Panc1 (cell line): ENCODE results near the gene NEIL3. TPM values are rescaled to one million over a fixed set of nuclear protein-coding genes. Genes with fewer than 3 reads are reported as not detected.

ENCODE experiments used
- ATAC-seq: fragments of 200-7000 bp; cut with Tn5 transposase; 2 replicates; pipeline ENCODE4 v1.9.1; 2020; ENCODE audit warnings: mild to moderate bottlenecking, moderate library complexity
- BruUV-seq: library from RNA; stranded (reverse); fragments of 400-500 nt; replicated peaks from 2 replicates; lab custom pipeline; 2021; lab: Mats Ljungman, UMichigan
- CTCF ChIA-PET: fragments of 300-600 bp; sonication (Branson Sonifier 250); formaldehyde crosslinking; loops from one replicate; lab custom pipeline; 2022; ENCODE audit warnings: antibody characterized with exemption; lab: Charles Lee
- POLR2A ChIA-PET: fragments of 300-600 bp; sonication (Branson Sonifier 250); formaldehyde crosslinking; loops from one replicate; lab custom pipeline; 2022; ENCODE audit warnings: antibody characterized with exemption; lab: Charles Lee
- DNase-seq: peaks from one replicate; pipeline ENCODE4 v3.0.0-alpha.2; 2010; ENCODE audit warnings: low read depth, low spot score
- H3K27ac ChIP-seq: 2 replicates; pipeline ENCODE4 v1.5.1; 2011; ENCODE audit warnings: mild to moderate bottlenecking, low read length, inconsistent platforms
- H3K27me3 ChIP-seq: fragments of 200-500 bp; sonication (Bioruptor generic); 2 replicates; pipeline ENCODE4 v1.6.0; 2014; ENCODE audit warnings: low read length, inconsistent platforms; ENCODE audit not compliant: control insufficient read depth, insufficient read depth
- H3K36me3 ChIP-seq: fragments of 200-500 bp; sonication (Bioruptor generic); 2 replicates; pipeline ENCODE4 v1.5.1; 2014; ENCODE audit warnings: inconsistent platforms, mild to moderate bottlenecking, low read length, moderate library complexity; ENCODE audit not compliant: control insufficient read depth, insufficient read depth
- H3K4me1 ChIP-seq: 2 replicates; pipeline ENCODE4 v1.5.1; 2011; ENCODE audit warnings: inconsistent platforms, mild to moderate bottlenecking, low read length, moderate library complexity; ENCODE audit not compliant: control insufficient read depth, insufficient read depth
- H3K4me3 ChIP-seq, 2 experiments: 2 replicates each; pipeline ENCODE4 v1.5.1; 2011 to 2012; ENCODE audit warnings: low read depth in 2 of 2, low read length in 2 of 2, mild to moderate bottlenecking in 2 of 2, inconsistent platforms in 1 of 2, moderate library complexity in 1 of 2
- H3K9me3 ChIP-seq: fragments of 200-500 bp; sonication (Bioruptor generic); 2 replicates; pipeline ENCODE4 v1.5.1; 2014; ENCODE audit warnings: low read depth, mild to moderate bottlenecking, inconsistent platforms, low read length, moderate library complexity; ENCODE audit not compliant: control insufficient read depth, insufficient read depth
- CTCF ChIP-seq: fragments of 450-650 bp; IDR thresholded peaks from 2 replicates; pipeline ENCODE4 v1.5.1; 2017; ENCODE audit warnings: mild to moderate bottlenecking
- POLR2AphosphoS5 ChIP-seq: IDR thresholded peaks from 2 replicates; pipeline ENCODE4 v1.6.1; 2012; ENCODE audit warnings: mild to moderate bottlenecking, low read depth, low read length, moderate library complexity
- REST ChIP-seq, 2 experiments: IDR thresholded peaks; 2 replicates each; pipeline ENCODE4 v1.6.1; 2011 to 2012; ENCODE audit warnings: low read depth in 2 of 2, control low read depth in 1 of 2, low read length in 1 of 2, mild to moderate bottlenecking in 1 of 2, moderate library complexity in 1 of 2; ENCODE audit not compliant: insufficient read depth in 1 of 2
- SIN3A ChIP-seq: IDR thresholded peaks from 2 replicates; pipeline ENCODE4 v1.6.1; 2012; ENCODE audit warnings: low read depth, mild to moderate bottlenecking, low read length, moderate library complexity, borderline replicate concordance; ENCODE audit not compliant: insufficient read depth
- TCF7L2 ChIP-seq: IDR thresholded peaks from 2 replicates; pipeline ENCODE4 v1.6.1; 2011; ENCODE audit warnings: mild to moderate bottlenecking, low read depth, low read length, inconsistent platforms
- in situ Hi-C: cut with HindIII; loops from 2 replicates; pipeline ENCODE4 v1.10.0; 2016; ENCODE audit warnings: low sequenced_read_pairs, low pct_unique_long_range_greater_than_20kb
- intact Hi-C: fragments of 100-400 bp; cut with micrococcal nuclease; formaldehyde crosslinking; loops from one replicate; pipeline ENCODE4 v1.10.0; 2022; ENCODE audit not compliant: unreplicated experiment
- total RNA-seq: library from RNA; stranded (reverse); gene quantifications from one replicate; pipeline ENCODE4 v1.2.1, GENCODE V29; 2021; ENCODE audit not compliant: unreplicated experiment

The NEIL3 gene
- total RNA-seq, 1 experiment from 2014 or later: 8.9 TPM

GRCh38 chr4:177290780-177291179, 18.9 kb upstream of the NEIL3 start:
- no peak overlapping the region for H3K4me3 ChIP-seq
- TF ChIP-seq REST (IDR thresholded peaks at IDR 0.05; ENCODE audit: insufficient read depth in 1 of 2, low read depth in 2 of 2, low read length in 1 of 2) (no peak), SIN3A (no peak), TCF7L2 (no peak), POLR2AphosphoS5 (no peak), CTCF (no peak)
- no peak for DNase-seq
- H3K4me1 ChIP-seq: no peaks in the 10 kb centered on the region
- ChIA-PET CTCF (no interaction called here), POLR2A (no interaction called here)
- H3K9me3 ChIP-seq: no peaks in the 10 kb centered on the region
- H3K36me3 ChIP-seq: no peaks in the 10 kb centered on the region; the same call in 1 of the 2 replicates
- H3K27me3 ChIP-seq: no peaks in the 10 kb centered on the region
- no TSS peak for BruUV-seq
- intact Hi-C loops: no loop called here
- ATAC-seq: no peak
- in situ Hi-C loops: no loop called here
- H3K27ac ChIP-seq: no peak overlapping the region

GRCh38 chr4:177292171-177292570, 17.5 kb upstream of the NEIL3 start:
- TF ChIP-seq TCF7L2: no peak
- no peak for TF ChIP-seq SIN3A
- no peak for TF ChIP-seq CTCF
- no peak for TF ChIP-seq REST (IDR thresholded peaks at IDR 0.05; ENCODE audit: insufficient read depth in 1 of 2, low read depth in 2 of 2, low read length in 1 of 2)
- no peak for TF ChIP-seq POLR2AphosphoS5
- POLR2A ChIA-PET: no interaction called here
- no peak for DNase-seq
- ATAC-seq: no peak
- Histone ChIP-seq H3K27me3 (no peaks in the 10 kb centered on the region), H3K9me3 (no peaks in the 10 kb centered on the region), H3K36me3 (no peaks in the 10 kb centered on the region; the same call in 1 of the 2 replicates), H3K4me1 (no peaks in the 10 kb centered on the region), H3K4me3 (no peak overlapping the region), H3K27ac (no peak overlapping the region)
- CTCF ChIA-PET: no interaction called here
- in situ Hi-C loops (no loop called here), intact Hi-C loops (no loop called here)
- BruUV-seq: no TSS peak
